ENCODE results near the gene HCRTR2. TPM values are rescaled to one million over a fixed set of nuclear protein-coding genes. Genes with fewer than 3 reads are reported as not detected.

Gene HCRTR2
- polyA plus RNA-seq, 3 donors: 0.23 to 0.34 TPM; not detected in 1

- no peak for DNase-seq
These were observed 152.9 kb downstream of the HCRTR2 start, which contains the start of gene GFRAL for GRCh38 chr6:55327169-55327568. Gene GFRAL, plus strand, starts transcription at chr6:55327469. Its CDS starts 86 bp downstream, at chr6:55327555.

Other genes starting within 250 kb of the HCRTR2 start
- not detected for gene GFRAL, start 153.0 kb downstream of the HCRTR2 start, polyA plus RNA-seq (ENCODE audit: insufficient read length in 3 of 3)

All from renal pelvis (tissue), 4 donors.